ENCODE results near the gene CGB7.

DNA sequence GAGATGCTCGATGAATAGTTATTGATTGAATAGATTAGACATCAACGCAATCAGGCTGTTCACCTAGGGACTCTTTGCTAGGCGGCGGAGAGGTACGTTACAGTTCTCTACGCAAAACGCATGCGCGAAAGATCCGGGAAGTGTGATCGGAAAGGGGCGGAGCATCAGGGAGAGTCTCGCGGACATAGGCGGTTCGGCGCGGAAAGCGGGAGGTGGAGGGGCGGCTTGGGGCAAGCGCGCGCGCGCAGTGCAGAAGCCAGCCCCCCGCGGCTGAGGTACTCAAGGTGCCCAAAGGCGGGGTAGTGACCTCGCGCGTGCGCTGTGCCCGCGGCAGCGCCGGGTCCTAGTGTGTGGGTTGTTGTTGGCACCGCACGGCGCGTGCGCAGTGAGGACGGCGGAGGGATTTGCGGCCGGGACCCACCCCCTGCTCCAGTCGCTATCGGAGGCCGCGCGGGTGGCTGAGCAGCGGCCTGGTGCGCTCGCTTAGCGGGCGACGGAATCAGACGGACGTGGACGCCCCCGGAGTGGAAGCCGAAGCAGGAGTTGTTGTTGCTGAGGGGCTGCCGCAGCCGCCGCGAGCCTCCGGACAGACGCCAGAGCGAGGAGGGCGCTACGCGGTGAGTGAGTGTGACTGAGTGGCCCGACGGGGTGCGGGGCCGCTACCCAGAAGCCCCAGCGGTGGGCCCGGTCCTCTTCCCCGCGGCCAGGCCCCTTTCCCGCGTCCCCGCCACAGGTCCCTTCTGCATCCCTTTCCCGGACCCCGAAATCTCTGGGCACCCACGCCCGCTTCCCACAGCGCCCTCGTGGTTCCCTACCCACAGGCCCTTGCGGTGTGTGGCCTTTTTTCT is 27.7 kb upstream of the CGB7 start, which contains the start of gene SNRNP70:
- TF ChIP-seq EZH2 (IDR thresholded peaks at IDR 0.05; ENCODE audit: insufficient read depth, low read length) (no peak), CTCF (IDR thresholded peaks at IDR 0.05; ENCODE audit: insufficient read depth, low read depth, low read length) (no peak)

Data from astrocyte (in vitro differentiated cells and primary cell).